C1 segment of cervical spinal cord (tissue), 14 donors: Measurements from ENCODE around the gene ALDH8A1.
"Not testable (repeated sequence)": the region's sequence is repeated elsewhere in the genome, so short reads cannot be mapped to it uniquely, and the experiment has no call there.

Source experiments
- DNase-seq, 14 donors: peaks; one replicate each; lab custom pipeline; 2025; lab: John Stamatoyannopoulos, UW

Gene ALDH8A1

GRCh38 chr6:134910593-134910935 lies 39.3 kb downstream of the ALDH8A1 start:
- DNase-seq, result no peak

- DNase-seq, result no peak
Observed at GRCh38 chr6:134909701-134910592, 40.0 kb downstream of the ALDH8A1 start.

DNA sequence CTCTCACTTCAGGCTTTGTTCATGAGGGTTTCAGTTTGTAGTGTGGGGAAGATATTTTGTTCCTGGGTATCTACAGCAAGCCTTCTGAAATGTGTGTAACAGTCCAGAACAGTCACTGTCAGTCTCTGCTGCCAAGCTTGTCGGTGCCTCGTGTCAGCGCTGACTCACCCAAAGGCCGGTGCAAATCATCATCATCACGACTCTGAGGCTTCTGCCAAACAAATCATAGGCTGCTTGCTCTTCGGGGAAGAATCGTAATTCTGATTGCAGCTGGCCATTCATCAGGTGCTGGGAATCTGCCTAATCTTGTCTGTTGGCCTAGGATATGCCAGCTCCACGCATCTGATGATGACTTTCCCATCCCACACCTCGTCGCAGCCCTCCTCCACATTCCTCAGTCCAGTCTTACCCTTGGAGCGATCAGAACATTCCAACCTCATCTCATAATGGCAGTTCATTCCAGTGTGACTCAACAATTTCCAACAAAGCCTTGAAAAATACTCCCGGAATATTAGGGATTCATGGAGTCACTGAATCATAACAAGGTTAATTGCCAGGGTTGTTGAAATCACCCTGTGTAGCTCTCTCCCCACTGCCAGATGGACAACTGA lies 40.9 kb downstream of the ALDH8A1 start:
- DNase-seq, result peak in 3 of 14 donors; percentile 2 to 77 (median 58)

DNA sequence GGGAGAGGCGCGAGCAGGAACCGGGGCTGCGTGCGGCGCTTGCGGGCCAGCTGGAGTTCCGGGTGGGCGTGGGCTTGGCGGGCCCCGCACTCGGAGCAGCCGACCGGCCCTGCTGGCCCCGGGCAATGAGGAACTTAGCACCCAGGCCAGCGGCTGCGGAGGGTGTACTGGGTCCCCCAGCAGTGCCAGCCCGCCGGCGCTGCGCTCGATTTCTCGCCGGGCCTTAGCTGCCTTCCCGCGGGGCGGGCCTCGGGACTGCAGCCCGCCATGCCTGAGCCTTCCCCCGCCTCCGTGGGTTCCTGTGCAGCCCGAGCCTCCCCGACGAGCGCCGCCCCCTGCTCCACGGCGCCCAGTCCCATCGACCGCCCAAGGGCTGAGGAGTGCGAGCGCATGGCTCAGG lies 45.2 kb downstream of the ALDH8A1 start:
- not testable (repeated sequence) for DNase-seq

- DNase-seq, result no peak
Observed at GRCh38 chr6:134903448-134903847, 46.5 kb downstream of the ALDH8A1 start.

DNA sequence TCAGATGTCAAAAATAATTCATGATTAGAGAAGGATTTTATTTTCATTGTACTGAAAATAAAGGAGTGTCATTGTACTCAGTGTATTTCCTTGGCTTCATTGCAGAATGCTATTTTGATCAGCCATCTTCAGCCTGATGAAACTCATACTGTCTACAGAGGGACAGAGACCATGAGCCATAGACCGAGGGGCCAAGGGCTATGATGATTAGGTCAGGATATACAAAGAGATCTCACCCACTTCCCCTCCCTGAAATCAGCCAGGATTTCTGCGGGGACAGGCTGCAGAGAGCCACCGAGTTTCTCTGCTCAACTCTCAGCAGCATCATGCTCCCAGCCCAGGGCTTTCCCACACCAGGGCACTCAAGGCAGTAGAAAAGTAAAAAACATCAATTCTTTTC lies 47.0 kb downstream of the ALDH8A1 start:
- DNase-seq, result no peak

- no peak for DNase-seq
Observed at GRCh38 chr6:134902074-134902861, 47.6 kb downstream of the ALDH8A1 start.

DNA sequence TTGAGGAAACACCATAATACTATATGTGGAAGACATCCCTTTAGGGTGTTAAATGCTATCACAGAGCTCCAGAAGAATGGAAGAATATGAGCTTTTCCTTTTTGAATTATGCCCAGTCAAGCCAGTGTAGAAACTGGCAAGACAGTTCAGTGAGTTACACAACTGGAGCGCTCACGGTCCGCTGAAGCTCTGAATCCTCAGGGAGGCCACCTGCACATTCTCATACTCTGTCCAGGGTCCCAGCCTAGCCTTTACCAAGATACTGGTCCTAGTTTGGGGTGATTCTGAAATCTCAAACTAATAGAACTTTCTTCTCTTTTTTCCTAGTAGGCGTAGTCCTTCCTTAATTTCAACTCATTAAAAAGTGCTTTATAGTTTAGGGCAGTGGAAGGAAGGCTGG lies 51.3 kb downstream of the ALDH8A1 start:
- no peak for DNase-seq

- DNase-seq, result not testable (repeated sequence)
Observed at GRCh38 chr6:134898166-134898565, 51.7 kb downstream of the ALDH8A1 start.

DNA sequence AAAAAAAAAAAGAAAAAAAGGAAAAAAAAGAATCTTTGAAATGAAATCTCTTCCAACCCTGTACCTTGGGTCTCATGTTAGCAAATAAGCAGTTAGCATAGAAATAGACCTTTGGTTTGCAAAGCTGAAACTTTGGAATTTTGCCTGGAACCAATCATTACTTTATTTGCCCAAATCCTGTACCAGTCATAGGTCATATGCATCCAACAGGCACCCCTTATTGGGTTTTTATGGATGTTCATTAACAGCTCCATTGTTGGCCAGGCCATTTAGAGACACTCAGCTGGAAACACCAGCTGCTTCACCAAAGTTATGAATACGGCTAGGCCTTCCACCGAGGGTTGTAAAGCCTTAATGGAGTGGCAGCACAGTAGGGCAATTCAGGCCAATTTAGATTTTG lies 53.0 kb downstream of the ALDH8A1 start:
- no peak for DNase-seq

DNA sequence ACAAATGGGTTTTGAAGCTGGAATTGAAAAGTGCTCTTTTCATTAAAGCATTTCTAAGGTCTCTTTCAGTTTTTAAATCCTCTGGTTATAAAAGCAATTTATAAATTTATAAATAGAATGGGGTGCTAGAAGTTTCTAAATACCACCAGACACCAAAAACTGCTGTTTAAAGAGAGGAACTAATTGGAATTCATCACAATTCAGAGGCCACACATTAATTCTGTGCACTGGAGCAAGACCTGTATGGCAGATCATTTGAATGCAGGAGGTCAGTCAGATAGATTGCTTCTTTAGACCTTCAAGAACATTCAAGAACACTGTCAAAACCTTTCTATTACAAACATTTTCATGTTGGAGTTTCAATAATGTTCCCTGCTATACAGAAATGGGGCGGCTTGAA lies 55.1 kb downstream of the ALDH8A1 start:
- no peak for DNase-seq

DNA sequence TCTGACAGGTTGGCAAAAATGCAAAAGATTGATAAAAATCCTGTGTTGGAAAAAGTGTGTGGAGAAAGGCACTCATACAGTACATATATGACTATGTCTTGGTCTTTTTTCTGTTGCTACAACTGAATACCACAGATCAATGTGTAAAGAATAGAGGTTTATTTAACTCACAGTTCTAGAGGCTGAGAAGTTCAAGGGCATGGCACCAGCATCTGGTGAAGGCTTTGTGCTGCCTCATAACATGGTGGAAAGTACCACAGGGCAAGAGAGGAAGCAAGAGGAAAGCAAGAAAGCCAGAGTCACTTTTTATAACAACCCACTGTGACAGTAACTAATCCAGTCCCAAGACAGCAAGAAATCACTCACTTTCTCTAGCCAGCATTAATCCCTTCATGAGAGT lies 57.5 kb downstream of the ALDH8A1 start:
- DNase-seq, result no peak

DNA sequence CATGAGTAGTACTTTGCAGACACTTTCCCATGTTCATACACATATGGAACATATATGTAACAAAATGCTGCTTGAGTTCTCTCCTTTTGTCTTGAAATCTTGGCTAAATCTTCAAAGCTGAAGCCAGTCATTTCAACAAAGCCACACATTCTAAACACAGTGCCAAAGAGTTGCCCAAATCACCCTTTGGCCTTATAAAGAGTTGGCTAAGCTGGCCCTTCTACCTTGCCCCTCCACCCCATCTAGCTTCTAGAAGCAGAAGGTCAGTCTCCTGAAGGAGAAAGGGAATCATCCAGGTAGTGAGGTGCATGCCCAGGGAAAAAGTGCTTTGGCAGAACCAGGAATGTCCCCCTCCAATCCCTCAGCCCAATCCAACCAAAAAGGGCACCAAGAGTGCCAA lies 58.3 kb downstream of the ALDH8A1 start:
- no peak for DNase-seq

- no peak for DNase-seq
Observed at GRCh38 chr6:134888316-134888715, 61.6 kb downstream of the ALDH8A1 start.

GRCh38 chr6:134884752-134885151 lies 65.1 kb downstream of the ALDH8A1 start:
- DNase-seq, result no peak

GRCh38 chr6:134883314-134883713 lies 66.6 kb downstream of the ALDH8A1 start:
- no peak for DNase-seq

GRCh38 chr6:134882426-134883038 lies 67.4 kb downstream of the ALDH8A1 start:
- peak in 11 of 14 donors; percentile 1 to 57 (median 17) for DNase-seq

DNA sequence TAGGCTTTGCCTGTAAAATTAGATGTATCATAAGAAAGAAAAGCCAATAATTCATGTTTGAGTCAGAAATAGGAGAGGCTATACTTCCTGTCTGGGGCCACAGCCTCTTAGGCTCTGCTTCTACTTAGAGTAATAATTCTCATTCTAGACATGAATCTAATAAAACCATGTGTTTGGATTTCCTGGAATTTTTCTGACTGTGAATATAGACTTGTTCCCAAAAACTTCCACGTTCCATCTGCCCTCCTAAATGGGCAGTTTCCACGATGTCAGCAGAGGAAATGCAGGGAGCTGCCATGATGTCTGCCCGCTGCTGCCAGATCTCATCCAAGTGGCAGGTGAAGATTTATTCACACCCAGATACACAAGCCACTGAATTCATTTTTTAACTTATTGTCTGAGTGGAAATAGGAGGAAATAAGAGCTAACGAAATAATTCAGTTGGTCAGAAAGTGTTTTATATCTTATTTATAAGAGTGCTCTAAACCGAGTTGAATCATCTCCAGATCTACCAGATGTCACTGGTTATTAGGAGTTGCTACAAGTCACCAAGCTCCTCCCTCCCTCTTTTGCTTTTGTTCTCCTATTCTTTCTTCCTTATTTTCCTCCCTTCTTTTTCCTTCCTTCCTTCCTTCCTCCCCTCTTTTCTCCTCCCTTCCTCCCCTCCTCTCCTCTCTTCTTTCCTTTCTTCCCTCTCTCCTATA lies 69.3 kb downstream of the ALDH8A1 start:
- peak in 1 of 14 donors; percentile 24 for DNase-seq

- DNase-seq, result no peak
Observed at GRCh38 chr6:134878136-134878535, 71.8 kb downstream of the ALDH8A1 start.

- no peak for DNase-seq
Observed at GRCh38 chr6:134875367-134875766, 74.5 kb downstream of the ALDH8A1 start.
